Right renal pelvis (tissue), 4 donors: ENCODE data around the gene PI16. TPM values are rescaled to one million over a fixed set of nuclear protein-coding genes. Genes with fewer than 3 reads are reported as not detected.

Experiments
- DNase-seq, 4 donors: peaks; one replicate each; pipeline ENCODE4 v3.0.0-alpha.2; 2013; ENCODE audit warnings: low read depth in 4 of 4, low spot score in 3 of 4, missing footprints in 1 of 4
- polyA plus RNA-seq, 4 donors: library from polyadenylated mRNA; unstranded; fragments of 120-200 nt; gene quantifications; one replicate each; pipeline ENCODE4 v1.2.1, GENCODE V29; 2013; ENCODE audit not compliant: insufficient read length in 4 of 4

PI16 gene
- polyA plus RNA-seq, 4 donors: 1.8 to 9.7 (median 2.5) TPM

DNA sequence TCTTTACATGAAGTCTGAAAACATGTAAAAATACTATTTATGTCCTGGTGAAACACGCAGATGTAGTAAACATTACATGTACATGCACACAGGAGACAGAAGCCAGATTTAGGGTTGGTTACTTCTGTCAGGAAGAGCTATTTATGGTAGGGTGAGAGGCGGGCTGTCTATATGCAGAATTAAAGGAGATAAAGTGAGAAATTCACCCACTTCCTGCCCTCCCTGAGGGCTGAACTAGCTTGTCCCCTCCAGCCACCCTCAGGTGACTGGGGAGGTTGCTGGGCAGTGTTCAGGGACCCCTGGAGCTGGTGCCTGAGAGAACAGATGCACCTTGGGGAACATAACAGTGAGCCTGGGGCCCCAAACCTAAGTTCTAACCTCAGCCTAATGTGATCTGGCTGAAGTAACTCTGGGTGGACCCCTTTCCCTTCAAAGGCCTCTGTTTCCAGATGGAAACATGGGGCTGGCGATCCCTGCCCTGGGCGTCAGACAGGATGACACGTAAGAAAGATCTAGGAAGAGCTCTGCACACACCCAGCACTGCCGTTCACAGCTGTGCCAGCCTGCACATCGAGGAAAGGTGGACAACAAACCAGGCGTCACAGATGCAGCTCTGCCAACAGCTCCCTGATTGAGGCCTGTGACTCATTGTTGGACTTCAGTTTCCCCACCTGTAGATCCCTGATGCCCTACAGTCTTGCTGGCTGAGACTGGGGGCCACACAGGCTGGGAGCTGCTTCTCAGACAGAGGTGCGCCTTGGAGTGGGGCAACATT is 1.3 kb downstream of the PI16 start:
- DNase-seq: no peak

GRCh38 chr6:36956446-36956820 is 1.9 kb downstream of the PI16 start:
- no peak for DNase-seq

- DNase-seq: no peak
Observed at GRCh38 chr6:36957773-36958271, 3.3 kb downstream of the PI16 start.

GRCh38 chr6:36958775-36959554 is 4.4 kb downstream of the PI16 start:
- no peak for DNase-seq

DNA sequence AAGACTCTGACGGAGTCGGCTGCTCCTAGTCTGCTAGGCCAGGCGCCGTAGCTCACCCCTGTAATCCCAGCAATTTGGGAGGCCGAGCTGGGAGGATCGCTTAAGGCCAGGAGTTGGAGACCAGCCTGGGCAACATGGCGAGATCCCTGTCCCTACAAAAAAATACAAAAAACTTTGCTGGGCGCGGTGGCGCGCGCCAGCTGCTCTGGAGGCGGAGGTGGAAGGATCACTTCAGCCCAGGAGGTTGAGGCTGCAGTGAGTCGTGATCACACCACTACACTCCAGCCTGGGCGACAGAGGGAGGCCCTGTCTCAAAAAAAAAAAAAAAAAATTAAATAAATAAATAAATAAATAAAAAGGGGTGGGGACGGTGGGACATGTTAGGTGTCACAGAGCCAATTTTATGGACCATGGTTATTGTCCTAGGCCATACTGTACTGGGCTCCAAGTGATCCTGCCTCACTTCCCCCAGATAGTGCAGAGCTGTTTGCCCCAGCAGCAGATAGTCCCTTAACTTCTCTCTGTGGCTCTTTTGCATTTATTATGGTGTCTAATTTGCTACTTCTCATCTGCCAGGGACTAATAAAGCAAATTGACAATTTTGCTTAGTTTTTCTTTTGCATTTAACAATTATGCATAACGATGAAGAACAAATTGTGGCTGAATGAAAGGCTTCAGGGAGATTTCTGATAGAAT is 5.2 kb downstream of the PI16 start:
- DNase-seq: no peak

DNA sequence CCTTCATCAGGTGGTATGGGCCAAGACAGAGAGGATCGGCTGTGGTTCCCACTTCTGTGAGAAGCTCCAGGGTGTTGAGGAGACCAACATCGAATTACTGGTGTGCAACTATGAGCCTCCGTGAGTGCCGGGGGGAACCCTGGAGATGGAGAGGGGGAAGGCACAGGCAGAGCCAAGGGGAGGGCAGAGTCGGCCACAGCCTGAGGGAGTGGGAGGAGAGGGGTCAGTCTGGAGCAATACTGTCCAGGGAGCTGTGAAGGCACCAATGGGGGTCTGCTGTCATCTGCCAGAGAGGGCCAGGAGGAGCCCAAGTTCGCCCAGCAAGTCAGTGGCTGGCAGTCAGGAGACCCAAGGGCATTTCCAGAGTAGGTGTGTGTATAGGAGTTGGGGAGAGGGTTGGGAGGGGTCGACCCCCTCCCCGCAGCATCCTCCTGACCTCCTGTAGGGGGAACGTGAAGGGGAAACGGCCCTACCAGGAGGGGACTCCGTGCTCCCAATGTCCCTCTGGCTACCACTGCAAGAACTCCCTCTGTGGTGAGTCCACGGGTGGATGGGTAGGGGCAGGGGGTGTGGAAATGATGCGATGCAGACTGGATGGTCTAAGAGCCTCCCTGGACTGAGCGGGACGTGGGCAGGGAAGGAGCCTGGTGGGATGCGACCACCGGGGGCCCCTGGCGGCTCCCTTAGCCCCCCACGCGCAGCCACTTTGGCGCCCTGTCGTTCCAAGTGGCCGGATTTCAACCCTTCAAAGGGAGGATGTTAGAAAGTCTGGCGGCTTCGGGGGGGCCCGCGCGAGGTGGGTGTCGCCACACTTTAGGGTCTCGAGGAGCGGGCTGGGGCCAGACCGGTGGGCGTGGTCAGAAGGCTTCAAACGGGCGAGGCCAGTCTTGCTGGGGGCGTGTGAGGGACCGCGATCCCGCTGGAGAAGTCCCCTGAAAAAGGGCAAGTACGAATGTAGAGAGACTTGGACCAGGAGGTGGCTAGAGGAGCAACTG is 7.2 kb downstream of the PI16 start:
- no peak for DNase-seq

- DNase-seq: no peak
Observed at GRCh38 chr6:36962874-36963273, 8.3 kb downstream of the PI16 start.

DNA sequence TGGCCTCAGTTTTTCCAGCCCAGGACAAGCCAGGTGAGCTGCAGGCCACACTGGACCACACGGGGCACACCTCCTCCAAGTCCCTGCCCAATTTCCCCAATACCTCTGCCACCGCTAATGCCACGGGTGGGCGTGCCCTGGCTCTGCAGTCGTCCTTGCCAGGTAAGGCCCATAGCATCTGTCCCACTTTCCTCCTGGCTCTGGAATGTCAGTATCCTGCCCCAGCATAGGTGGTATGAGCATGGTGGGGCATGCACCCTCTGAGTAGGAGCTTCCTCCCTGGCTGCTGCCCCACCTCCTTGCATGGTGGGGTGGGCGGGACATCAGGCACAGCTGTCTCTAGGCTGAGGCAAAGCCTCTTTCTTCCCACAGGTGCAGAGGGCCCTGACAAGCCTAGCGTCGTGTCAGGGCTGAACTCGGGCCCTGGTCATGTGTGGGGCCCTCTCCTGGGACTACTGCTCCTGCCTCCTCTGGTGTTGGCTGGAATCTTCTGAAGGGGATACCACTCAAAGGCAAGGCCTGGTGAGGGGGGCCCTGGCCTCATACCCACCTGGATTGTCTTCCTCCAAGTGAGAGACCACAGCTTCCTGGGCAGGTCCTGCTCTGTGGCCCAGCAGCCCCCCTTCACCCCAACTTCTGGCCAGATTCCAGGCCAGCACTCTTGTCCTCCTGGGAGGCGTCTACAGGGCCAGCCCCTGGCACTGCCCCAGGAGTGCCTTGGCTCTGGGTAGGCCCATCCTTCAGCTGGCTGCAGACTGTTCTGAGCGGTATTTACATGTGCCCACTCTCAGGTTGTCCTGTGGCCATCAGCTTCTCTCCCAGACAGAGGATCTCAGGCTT is 9.1 kb downstream of the PI16 start:
- no peak for DNase-seq

DNA sequence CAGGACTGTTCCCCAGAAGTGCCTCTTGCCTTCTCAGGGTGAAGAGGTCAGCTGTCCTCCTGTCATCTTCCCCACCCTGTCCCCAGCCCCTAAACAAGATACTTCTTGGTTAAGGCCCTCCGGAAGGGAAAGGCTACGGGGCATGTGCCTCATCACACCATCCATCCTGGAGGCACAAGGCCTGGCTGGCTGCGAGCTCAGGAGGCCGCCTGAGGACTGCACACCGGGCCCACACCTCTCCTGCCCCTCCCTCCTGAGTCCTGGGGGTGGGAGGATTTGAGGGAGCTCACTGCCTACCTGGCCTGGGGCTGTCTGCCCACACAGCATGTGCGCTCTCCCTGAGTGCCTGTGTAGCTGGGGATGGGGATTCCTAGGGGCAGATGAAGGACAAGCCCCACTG is 9.8 kb downstream of the PI16 start:
- DNase-seq: no peak

DNA sequence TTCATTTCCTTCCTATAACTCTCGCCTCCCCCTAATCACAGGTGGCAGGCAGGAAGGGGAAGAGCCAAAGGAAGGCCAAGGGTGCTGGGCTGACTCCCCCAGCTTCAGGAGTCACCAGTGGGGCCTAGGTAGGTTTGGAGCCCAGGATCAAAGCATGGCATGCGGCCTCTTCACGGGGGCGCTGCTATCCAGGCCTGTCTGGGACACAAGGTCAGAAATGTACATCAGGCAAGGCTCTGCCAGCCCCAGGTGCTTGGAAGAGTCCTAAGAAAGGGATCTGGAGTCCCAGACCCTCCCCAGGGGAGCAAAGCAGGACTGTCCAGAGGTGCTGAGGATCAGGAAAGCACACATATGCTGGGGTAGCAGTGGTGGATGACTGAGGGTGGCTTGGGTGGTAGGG is 10.4 kb downstream of the PI16 start:
- no peak for DNase-seq

DNA sequence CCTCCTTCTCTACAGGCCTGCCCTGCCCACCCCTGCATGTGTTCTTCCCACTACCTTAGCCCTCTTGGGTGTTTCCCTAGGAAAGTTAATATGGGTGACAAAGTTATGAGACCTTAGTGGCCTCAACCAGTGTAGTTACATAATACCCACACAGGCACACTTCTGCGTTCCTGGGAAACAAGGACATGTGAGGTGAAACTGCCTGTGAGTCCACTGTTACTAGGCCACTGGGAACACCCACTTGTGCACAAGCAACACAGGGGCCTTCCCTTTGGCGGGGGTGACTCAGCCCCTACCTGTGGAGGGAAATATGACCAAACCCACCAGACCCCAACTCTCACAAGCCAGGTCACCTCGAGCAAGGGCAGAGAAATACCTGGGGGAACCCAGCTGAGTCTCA is 12.8 kb downstream of the PI16 start:
- no peak for DNase-seq

DNA sequence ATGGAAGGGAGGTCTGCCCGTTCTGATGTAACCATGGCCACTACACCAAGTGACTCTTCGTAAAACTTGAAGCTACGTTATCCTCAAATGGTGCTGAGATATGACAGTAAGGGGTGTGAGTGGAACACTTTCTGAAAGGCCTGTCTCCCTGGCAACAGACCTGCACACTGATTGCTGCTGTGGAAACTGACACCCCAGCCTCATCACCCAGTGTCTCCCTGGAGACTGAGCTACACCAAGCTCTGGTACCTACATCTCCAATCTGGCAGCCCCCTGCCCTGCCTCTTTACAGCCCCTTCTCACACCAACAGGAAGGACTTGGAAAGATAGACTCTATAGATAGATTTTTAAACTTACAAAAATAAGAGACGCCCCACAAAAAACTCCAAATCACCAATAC is 13.2 kb downstream of the PI16 start:
- DNase-seq: no peak

GRCh38 chr6:36968266-36968977 is 13.9 kb downstream of the PI16 start:
- DNase-seq: no peak

DNA sequence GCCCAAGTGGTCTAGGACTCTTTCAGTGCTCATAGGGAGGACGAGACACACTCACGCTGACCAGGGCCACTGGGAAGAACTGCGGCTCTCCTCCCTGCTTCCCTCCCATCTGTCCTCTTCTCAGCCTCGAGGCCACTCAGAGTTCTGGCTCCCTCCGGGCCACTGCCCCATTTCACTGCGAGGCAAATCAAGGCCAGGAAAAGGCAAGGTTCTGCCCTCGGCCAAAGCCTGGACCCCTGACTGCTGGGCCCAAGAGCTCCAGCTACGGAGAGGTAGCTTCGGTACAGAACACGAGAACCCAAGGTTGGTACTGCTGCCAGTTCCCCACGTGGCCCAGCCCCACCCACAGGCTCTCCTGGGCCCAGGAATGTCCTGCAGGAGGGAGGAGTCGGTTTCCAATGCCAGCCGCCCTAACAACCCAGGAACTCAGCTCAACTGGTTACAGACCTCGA is 14.7 kb downstream of the PI16 start:
- no peak for DNase-seq

DNA sequence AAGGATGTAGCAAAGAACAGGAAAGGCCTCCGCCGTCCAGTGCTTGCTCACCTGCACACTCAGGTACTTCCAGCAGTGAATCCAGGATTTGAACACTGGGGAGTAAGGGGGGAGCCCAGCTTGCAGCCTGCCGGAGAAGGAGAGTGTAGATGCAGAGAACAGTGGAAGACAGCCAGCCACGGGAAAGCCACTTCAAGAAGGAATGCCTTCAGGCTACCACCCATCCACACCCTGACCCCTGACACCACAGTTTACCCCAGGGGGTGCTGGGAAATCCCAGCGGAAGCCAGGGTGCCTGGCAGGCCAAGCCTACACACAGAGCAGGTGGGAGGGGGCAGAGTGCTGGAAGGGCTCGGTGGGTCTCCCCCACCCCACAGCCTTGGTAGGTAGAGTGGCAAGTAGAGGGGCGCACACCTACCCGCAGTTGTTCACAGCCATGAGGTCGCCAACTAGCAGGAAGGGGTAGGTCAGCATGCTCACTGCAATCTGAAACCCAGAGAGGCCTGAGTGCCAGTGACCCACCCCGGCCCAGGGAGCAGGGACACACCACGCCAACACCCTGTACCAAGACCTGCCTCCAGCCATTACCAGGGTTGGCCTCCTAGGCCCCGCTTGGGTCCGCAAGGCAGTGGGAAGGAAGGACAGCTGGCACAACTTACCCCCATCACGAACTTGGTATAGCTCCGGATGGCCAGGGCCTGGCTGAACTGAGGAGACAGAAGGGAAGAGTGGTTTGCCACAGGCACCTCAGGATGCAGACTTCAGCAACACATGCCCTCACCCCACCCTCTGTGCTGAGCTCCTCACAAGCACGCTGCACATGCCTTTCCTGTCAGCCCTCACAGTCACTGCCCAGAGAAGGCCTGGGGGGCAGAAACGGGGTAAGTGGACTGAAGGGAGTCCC is 15.7 kb downstream of the PI16 start:
- DNase-seq: no peak

DNA sequence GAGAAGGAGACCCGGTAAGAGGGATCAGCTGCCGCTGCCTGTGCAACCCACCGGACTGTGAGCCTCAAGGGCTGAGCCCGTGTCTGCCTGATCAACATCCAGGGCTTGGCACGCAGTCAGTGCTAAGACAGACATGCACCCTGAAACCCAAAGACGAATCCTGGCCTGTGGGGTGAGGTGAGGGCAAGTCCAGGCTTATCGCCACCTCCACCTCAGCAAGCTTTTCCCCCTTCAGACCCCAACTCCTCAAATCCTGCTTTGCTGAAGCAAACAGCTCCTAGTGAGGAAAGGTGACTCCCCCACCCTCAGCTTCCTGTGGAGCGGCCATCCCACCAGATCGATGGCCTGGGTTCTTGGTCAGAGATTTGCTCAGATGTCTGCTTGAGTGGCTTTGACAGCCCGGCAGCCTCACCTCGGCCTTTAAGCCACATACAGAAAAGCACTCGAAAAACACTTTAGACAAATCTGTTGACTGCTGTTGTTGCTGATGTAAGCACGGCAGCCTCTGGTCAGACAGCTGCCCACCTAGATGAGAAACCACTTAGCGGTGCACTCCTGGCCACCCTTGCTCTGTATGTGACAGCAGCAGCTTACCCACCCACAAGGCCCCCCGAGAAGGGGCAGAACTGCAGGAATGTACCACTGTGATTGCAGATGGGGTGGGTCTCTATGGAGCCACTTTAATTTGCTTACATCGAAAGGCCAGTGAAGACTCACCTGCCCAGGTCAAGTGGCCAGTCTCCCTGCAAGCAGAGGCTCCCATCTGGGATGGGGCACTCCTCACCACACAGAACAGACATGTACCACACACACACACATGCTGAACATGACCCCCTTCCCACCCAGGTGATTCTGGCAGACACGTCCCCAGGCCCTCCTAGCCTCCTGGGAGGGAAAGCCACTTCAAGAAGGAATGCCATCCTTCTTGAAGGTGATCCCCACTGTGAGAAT is 16.6 kb downstream of the PI16 start:
- no peak for DNase-seq
